GM21528 (cell line): ENCODE data around the gene CDADC1.

Experiments used
- ATAC-seq: cut with Tn5 transposase; IDR thresholded peaks from one replicate; pipeline ENCODE4 v1.9.1; 2021; ENCODE audit warnings: mild to moderate bottlenecking, moderate library complexity; ENCODE audit not compliant: unreplicated experiment, low FRiP score

Gene CDADC1

GRCh38 chr13:49247643-49248621 lies at the start of gene CDADC1:
Gene CDADC1 (plus strand): TSS chr13:49247925. CDS start chr13:49248038, 113 bp downstream.
- peak; percentile 97 for ATAC-seq

- ATAC-seq = no peak
Measured at GRCh38 chr13:49206641-49207040, 41.1 kb upstream of the CDADC1 start.

GRCh38 chr13:49208619-49209018 lies 39.1 kb upstream of the CDADC1 start:
- no peak for ATAC-seq

- ATAC-seq = no peak
Measured at GRCh38 chr13:49210114-49210513, 37.6 kb upstream of the CDADC1 start.

GRCh38 chr13:49210669-49211068 lies 37.1 kb upstream of the CDADC1 start:
- ATAC-seq = no peak

- no peak for ATAC-seq
Measured at GRCh38 chr13:49213539-49213938, 34.2 kb upstream of the CDADC1 start.

- no peak for ATAC-seq
Measured at GRCh38 chr13:49213997-49214916, 33.5 kb upstream of the CDADC1 start.

GRCh38 chr13:49214917-49215376 lies 32.8 kb upstream of the CDADC1 start:
- ATAC-seq = no peak

GRCh38 chr13:49216334-49216733 lies 31.4 kb upstream of the CDADC1 start:
- ATAC-seq = no peak

GRCh38 chr13:49217962-49218492 lies 29.7 kb upstream of the CDADC1 start:
- no peak for ATAC-seq

GRCh38 chr13:49218493-49219051 lies 29.2 kb upstream of the CDADC1 start:
- no peak for ATAC-seq

GRCh38 chr13:49219647-49220035 lies 28.1 kb upstream of the CDADC1 start:
- no peak for ATAC-seq

- no peak for ATAC-seq
Measured at GRCh38 chr13:49220036-49220855, 27.5 kb upstream of the CDADC1 start, which contains the start of gene MLNR. Gene MLNR (plus strand): TSS chr13:49220338. CDS start chr13:49220338, 0 bp downstream.

GRCh38 chr13:49220856-49221589 lies 26.7 kb upstream of the CDADC1 start:
- no peak for ATAC-seq

GRCh38 chr13:49221590-49221965 lies 26.1 kb upstream of the CDADC1 start:
- ATAC-seq = no peak

GRCh38 chr13:49225223-49226042 lies 22.3 kb upstream of the CDADC1 start:
- ATAC-seq = no peak

GRCh38 chr13:49226613-49227012 lies 21.1 kb upstream of the CDADC1 start:
- no peak for ATAC-seq

GRCh38 chr13:49234741-49235140 lies 13.0 kb upstream of the CDADC1 start:
- ATAC-seq = no peak
